MV-4-11 (cell line): ENCODE data around the gene REPS1.
A peak's percentile ranks its signal among the peaks of the same experiment; 100 is the strongest.
"Not testable (repeated sequence)": the region's sequence is repeated elsewhere in the genome, so short reads cannot be mapped to it uniquely, and the experiment has no call there.

Source experiments
- DNase-seq: peaks from one replicate; lab custom pipeline; 2025; lab: John Stamatoyannopoulos, UW

Gene REPS1

DNA sequence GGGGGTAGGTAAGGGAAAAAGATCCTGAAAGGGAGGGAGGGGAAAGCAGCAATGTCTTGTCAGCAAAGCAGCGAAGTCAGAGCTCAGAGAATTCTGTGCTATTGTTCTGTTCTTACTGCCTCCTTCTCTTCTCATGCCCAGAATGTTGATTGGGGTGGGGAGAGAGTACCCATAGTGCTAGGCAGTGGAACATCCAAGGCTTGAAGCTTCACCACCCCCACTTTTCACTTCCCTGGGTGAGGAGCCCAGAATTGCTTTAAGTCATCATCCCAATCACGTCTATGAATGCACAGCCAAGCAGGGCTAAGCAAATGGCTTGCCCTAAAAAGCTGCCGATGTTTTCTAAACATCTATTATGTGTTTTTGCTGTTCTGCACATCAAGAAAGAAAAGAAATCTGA is 16.5 kb downstream of the REPS1 start:
- no peak for DNase-seq

DNA sequence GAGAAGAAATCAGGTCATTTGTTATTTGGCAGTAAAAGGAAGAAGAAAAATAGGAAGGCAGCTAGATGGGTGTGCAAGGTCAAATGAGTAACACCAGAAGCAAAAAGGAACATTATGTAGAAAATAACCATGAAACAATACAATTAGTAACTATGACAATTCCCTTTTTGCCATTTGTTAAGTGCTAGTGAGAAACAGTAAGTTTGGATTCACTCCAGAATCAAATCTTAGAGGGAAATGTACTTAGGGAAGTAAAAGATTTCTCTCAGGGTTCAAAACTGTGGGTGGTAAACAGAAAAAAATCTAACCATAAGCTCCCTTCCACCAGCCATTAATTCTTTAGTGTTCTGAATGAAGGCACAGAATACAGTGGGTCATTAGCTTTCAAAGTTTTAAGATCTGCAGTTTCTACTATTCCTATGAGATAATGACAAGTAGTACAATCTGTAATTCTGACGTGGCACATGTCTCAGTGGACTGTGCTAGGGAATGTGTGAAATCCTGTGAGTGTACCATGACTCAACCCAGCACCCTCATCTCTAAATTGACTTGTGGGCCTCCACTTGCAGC is 17.1 kb downstream of the REPS1 start:
- peak; percentile 42 for DNase-seq

DNA sequence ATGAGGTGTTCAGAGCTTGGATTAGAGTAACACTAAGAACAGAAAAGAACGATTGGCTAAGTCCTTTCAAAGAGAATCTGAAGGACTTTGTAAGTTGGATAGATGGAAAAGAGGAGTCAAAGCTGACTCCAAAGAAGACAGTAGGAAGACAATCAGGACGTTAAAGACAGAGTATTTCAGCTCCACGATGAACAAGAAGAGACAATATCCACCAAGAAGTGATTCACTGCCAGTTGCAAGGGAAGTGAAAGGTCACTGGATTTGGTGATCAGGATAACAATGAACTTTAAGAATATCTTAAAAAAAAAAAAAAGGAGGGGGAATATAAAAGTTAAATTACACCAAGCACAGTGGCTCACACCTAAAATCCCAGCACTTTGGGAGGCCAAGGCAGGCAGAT is 17.9 kb downstream of the REPS1 start:
- DNase-seq, result peak; percentile 25

DNA sequence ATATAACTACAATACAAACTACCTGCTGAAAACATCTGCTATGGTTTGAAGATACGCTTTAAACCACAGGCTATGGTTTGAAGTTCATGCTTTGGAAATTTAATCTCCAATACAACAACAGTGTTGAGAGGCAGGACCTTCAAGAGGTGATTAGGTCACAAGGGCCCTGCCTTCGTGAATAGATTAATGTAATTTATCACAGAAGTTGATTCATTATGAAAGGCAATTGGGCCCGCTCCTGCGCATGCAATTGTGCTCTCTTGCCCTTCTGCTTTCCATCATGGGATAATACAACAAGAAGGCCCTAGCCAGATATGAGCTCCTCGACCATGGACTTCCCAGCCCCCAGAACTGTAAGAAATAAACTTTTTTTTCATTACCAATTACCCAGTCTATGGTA is 21.2 kb downstream of the REPS1 start:
- DNase-seq, result no peak

DNA sequence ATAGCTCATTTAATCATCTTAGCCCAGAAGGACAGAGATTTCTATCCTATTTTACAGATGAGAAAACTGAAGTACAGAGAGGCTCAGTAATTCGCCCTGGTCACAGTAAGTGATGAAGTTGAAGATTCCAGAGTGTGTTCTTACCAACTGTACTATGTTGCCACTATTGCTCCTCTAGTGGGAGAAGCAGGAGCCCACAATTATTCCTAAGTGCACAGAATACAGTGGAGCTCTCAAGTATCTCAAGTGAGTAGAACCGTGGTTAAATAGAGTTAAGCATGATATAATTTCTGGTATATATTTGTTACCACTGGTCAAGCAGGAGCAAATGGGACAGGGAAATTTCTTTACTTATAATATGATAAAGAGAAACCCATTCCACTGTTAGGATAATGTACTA is 22.1 kb downstream of the REPS1 start:
- DNase-seq, result no peak

DNA sequence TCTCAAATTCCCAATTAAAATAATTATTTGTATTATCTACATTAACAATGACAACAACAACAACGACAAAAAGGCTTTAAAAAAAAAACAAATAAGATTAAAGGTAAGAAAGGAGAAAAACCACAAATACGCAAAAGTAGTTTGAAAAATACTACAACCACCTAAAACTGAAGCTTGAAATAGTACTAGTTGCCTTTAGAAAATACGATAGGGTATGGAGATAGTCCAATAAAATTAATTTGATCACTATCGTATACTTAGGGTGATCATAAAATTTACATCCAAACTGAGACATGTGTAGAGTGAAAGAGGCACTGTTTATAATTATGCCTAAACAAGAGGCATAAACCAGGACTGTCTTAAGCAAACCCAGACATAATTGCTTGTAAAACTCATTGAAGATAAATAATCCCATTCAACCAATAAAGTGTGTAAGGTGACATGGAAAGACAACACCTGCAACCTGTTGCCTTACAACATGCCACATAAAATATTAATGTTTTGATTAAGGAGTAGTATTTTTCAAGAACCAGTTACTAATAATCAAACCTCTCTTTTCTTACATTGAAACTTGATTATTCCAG is 22.7 kb downstream of the REPS1 start:
- no peak for DNase-seq

DNA sequence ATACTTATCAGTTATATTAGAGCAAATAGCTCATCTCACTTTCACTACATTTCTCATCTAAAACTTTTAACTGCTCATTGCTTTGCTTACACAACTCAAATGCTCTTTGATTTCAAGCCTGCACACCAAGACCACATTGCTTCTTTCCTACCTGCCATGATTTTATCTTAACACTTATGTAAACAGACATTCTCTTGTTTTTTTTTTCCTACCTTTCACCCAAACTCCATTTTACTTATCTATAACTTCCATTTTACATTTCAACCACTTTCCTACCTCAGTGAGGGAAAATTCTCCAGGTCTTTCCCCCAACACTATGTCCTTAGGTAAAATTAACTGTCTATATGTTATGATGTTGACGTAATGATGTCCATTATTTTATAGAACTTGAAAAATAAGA is 24.0 kb downstream of the REPS1 start:
- DNase-seq, result no peak

DNA sequence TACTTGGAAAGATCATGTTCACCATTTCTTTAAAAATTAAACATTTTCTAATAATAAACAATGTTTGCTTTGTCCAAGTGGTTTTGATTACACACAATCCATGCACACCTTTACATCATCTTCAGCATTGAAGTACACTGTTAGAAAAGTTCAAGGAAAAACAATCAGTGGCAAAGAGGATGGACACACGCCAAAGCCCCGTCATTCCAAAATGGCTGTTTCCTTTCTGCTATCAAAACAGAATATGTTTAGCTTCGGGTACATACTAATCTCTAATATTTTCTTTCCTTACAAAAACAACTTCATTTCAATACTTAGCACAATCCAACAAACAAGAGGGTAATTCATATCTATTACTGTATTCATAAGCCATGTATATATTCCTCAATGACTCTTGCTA is 24.5 kb downstream of the REPS1 start:
- DNase-seq, result no peak

DNA sequence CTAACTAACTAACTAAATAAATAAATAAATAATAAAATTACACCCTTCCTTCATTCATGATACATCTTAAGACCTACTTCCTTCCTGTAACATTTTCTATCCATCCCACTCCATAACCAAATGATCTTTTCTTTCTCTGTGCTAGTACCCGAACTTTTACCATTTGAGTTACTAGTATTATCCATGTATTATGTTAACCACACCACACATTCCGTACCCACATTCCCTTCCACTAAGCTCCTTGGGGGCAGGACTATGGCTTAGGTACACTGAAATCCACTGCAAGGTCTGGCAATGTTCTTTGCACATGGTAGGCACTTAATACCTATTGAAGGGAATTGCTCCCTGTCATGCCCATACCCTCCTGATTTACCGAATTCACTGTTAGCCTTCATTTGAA is 24.9 kb downstream of the REPS1 start:
- DNase-seq, result no peak

DNA sequence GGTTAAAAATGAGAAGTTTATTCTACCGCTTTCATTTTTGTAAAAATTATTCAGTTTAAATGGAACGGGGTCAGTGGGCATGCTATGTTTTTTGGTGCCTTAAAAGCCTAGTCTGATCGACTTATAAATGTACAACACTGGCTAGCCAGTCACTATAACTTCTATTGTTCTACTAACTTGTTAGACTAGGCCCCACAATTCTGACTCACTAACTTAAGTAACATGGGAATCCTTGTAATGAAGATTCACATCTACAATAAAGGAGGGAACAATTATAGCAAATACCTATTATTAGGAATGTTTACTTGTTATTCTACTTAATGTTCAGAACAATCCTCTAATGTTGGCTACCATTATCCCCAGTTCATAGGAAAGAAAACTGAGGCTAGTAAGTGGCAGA is 28.5 kb downstream of the REPS1 start:
- no peak for DNase-seq

DNA sequence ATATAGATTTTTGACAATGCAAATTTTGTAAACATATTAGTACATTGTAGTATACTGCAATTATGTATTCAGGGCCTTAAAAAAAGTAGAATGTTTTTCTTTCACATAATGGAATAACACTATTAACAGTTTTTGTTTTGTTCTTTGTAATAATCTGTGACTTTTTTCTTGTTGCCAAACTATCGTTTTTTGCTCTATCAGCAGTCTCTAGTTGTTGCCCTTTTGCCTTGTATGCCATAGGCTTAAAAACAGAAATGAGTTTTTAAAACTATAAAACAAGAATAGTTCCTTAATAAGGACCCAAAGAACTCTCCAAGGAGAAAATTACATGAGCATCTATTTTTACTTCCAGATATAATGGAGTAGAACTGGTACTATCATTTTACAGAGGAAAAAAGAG is 29.5 kb downstream of the REPS1 start:
- no peak for DNase-seq

DNA sequence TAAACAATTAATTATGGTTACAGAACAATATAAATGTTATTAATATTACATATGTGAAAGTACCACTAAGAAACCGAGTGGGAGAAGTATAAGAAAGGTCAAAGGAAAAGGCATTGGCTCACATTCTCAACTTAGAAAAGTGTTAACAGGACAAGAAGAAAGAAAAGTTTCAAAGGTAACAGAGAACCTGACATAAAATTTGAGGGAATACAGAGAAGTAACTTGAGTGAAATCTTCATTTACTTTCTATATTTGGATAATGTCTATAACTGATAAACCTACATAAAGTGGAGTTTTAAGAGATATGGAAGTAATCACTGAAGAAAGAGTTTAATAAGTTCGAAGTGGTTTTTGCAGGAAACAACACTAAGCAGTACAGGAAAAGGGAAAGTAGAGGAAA is 30.1 kb downstream of the REPS1 start:
- no peak for DNase-seq

DNA sequence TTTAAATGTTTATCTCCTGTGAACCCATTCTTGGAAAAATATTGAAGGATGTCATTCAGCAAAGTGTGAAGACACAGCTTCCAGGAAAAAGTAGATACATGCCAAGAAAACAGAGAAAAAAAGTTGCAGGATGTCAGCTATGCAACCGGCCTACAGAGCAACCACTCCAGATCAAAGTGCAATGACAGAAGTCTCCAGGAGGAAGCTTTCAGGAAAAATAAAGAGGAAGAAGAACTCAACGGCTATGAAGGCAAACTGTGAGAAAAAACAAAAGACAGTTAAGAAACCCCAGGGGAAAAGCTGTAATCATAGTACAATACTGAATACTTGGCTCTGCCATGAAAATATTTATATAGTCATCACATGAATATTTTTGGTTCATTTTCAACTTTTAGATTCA is 30.6 kb downstream of the REPS1 start:
- peak; percentile 78 for DNase-seq

DNA sequence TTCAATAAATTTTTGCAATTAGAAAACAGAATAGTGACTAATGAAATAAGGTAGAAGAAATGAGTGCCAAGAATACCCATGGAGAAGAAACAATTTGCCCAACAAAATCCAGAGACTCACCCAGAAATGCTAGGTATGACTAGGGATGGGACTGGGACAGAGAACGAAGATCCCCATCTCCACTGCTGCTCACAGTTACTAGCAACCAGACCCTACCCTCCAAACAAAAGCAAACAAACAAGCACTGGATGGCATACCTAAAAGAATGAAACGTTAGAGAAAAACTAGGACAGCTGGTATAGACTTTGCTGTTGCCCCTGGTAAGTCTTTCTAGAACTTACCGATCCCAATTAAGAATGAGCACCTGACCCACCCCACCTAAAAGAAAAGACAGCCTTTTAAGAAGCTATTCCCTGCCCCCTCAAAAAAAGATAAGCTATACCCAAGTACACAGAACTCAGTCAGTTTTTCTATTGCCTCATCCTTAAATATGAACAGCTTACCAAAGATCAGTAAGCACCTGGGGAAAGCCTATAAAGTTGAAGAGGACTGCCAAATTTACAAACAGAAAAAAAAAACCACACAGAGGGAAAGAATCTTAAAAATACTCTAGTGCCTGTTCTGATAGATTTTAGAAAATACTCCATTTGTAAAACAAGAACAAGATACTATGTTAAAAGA is 31.7 kb downstream of the REPS1 start:
- no peak for DNase-seq

DNA sequence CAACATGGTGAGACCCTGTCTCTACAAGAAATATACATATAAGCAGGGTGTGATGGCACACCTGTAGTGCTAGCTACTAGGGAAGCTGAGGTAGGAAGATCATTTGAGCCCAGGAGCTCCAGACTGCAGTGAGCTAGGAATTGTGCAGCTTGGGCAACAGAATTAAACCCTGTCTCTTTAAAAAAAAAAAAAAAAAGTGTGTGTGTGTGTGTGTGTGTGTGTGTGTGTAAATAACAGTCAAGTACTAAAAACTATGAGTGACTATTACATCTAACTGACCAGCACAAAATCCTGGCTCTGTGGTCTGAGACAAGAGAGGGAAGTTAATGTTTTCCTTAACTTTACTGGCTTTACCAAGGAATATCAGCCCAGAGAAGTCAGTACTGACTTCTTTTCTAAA is 32.8 kb downstream of the REPS1 start:
- no peak for DNase-seq

DNA sequence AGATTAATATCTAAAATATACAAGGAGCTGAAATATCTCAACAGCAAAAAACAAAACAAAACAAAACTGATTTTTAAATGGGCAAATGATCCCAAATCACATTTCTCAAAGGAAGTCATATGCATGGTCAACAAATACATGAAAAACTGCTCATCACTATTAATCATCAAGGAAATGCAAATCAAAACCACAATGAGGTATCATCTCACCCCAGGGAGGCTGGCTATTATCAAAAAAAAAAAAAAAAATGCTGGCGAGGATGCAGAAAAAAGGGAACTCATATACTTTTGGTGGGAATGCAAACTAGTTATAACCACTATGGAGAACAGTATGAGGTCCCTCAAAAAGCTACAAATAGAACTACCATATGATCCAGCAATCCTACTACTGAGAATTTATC is 34.6 kb downstream of the REPS1 start:
- DNase-seq, result peak; percentile 17

DNA sequence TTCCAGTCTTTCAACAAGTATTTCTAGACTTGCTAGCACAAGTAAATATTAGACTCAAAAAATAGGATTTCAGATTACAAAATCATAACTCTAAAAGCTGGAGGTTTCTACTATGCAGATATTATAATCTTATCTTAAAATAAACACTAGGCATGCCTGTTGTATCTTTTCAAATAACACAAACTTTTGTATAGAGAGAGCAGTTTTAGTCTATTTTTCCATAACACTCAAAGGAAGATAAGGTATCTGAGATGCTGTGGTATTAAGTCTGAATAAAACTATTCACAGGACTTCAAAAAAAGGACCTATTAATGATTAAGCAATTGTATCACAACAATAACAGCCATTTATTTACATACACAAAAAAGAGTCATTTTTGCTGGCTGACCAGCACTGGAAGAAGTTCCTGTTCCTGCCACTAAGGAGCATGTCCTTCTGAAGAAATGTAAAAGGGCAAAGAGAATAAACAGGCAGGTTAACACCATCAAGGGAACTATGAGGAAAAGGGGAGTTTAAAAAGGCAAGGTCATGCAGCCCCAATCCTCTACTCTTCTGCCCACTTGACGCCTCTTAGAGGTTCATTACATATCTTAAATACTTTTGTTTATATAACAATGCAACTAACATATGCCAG is 39.4 kb downstream of the REPS1 start:
- DNase-seq, result no peak

DNA sequence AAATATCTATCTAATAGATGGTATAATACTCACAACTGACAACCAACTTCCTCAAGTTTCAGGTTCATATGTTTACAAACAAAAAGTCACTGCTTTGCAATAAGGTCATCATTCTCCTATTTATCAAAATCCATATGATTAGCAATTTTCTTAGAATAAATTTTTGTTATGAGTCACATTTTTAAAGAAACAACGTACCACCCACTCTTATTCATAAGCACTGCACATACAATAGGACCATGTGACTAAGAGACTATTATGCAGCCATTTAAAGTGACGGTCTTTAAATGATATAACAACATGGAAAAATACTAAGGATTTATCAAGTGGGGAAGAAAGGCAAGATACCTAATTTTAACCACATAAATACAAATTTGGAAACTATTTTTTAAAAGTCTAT is 40.0 kb downstream of the REPS1 start:
- DNase-seq, result no peak

DNA sequence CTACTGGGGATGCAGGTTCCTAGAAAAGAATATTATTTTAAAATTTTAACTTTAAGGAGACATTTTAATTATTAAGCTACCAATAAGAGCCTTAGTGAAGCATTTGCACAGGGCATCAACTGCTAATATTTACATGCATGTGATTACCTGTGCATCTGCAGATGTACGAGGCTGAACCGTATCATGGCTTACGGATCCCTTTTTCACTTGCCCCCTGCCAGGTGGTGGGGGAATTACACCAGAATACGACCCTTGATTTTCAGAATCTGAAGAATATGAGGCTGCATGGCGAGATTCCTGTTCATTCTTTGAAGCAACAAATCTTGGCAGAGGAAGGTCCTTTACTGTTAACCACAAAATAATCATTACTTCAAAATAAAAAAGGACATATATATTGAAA is 42.7 kb downstream of the REPS1 start:
- no peak for DNase-seq

DNA sequence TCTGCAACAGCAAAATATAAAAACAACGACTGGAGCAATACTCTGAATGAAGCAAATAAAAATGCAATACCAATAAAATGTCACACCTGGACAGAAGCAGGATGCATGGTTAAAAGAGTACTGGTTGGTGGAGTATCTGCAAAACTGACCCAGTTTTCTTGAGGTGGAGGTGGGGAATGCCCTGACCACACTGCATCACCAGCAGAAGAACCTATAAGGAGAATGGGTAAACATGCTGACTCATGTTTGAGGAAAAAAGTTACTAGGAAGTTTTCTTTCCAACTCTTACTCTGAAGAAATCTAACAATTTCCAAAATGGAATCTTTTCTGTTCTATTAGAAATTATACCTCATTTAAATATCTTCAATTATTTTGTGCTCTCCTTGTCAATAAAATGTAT is 43.6 kb downstream of the REPS1 start:
- no peak for DNase-seq

DNA sequence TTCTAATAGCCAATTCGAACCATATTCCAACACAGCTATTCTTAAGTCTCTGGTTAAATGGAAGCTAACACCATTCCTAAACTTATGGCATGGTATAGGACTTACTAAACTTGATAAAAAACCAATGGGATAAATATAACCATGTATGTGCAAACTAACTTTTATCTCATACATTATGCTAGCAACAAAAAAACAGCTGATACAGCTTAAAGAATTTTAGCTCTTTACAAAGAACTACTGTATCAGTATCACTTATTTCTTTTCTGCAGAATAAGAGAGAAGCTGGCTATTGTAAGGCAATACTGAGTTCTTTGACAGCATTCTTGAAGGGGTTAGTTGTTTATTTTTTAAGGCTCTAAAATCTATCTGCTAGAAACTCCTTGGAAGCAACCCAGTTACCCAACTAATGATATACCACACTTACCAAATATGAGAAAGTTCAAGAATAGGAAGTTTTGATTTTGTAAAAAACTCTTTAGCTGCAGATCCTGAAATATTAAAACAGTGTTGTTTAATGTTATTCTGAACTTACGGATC is 44.9 kb downstream of the REPS1 start:
- DNase-seq, result no peak

DNA sequence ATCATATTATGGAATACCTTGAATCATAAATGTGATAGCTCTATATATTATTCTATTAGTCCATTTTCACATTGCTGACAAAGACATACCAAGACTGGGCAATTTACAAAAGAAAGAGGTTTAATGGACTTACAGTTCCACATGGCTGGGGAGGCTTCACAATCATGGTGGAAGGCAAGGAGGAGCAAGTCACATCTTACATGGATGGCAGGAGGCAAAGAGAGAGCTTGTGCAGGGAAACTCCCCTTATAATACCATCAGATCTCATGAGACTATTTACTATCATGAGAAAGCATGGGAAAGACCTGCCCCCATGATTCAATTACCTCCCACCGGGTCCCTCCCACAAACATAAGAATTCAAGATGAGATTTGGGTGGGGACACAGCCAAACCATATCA is 51.2 kb downstream of the REPS1 start:
- DNase-seq, result not testable (repeated sequence)

DNA sequence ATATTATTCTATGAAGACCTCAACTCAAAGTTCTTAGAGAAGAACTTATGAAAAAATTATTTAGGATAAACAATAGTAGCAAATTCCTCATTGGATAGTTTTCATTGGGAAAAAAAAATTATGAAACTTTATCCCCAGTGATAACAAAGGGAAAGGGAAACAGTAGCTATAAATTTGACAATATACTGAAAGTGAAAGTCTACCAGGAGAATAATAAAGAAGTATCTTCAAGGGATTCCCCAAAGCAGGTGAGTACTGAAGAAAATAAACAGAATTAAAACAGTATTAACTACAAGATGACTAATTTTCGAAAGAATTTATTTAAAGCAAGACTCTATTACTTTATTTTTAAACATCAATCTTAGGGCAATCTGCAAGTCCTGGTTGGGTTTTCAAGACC is 56.4 kb downstream of the REPS1 start:
- no peak for DNase-seq
